ENCODE results near the gene RTEL1.
"Not testable (repeated sequence)": the region's sequence is repeated elsewhere in the genome, so short reads cannot be mapped to it uniquely, and the experiment has no call there.

Gene RTEL1

GRCh38 chr20:63701051-63701328 is 42.9 kb downstream of the RTEL1 start:
- no peak for DNase-seq

GRCh38 chr20:63701329-63702035 is 43.4 kb downstream of the RTEL1 start:
- no peak for DNase-seq

- DNase-seq = no peak
Observed at GRCh38 chr20:63702036-63702665, 44.0 kb downstream of the RTEL1 start.

GRCh38 chr20:63702751-63703470 is 44.8 kb downstream of the RTEL1 start:
- no peak for DNase-seq

GRCh38 chr20:63703471-63703975 is 45.4 kb downstream of the RTEL1 start:
- no peak for DNase-seq

- DNase-seq = no peak
Observed at GRCh38 chr20:63703976-63704748, 46.0 kb downstream of the RTEL1 start.

GRCh38 chr20:63704749-63705117 is 46.6 kb downstream of the RTEL1 start:
- no peak for DNase-seq

GRCh38 chr20:63705232-63706026 is 47.3 kb downstream of the RTEL1 start:
- no peak for DNase-seq

GRCh38 chr20:63706027-63706695 is 48.0 kb downstream of the RTEL1 start:
- DNase-seq = no peak

- DNase-seq = peak; percentile 37
Observed at GRCh38 chr20:63706852-63707557, 48.9 kb downstream of the RTEL1 start.

- peak; percentile 87 for DNase-seq
Observed at GRCh38 chr20:63707558-63708300, 49.6 kb downstream of the RTEL1 start, which contains the start of the genes ARFRP1 and ZGPAT. ARFRP1 (minus strand) TSS chr20:63707976; CDS start chr20:63707091, 885 bp downstream. ZGPAT (plus strand) TSS chr20:63708039; CDS start chr20:63708581, 542 bp downstream.

- no peak for DNase-seq
Observed at GRCh38 chr20:63708301-63709148, 50.4 kb downstream of the RTEL1 start.

- no peak for DNase-seq
Observed at GRCh38 chr20:63709149-63709527, 51.0 kb downstream of the RTEL1 start.

GRCh38 chr20:63711085-63711645 is 53.1 kb downstream of the RTEL1 start:
- DNase-seq = no peak

GRCh38 chr20:63712191-63712590 is 54.1 kb downstream of the RTEL1 start:
- no peak for DNase-seq

- DNase-seq = no peak
Observed at GRCh38 chr20:63714858-63715257, 56.7 kb downstream of the RTEL1 start.

GRCh38 chr20:63718996-63719395 is 60.9 kb downstream of the RTEL1 start:
- DNase-seq = no peak

- DNase-seq = not testable (repeated sequence)
Observed at GRCh38 chr20:63722967-63723622, 65.0 kb downstream of the RTEL1 start.
